Upper lobe of left lung (tissue), 4 donors: Measurements from ENCODE around the gene CHRDL1.

ENCODE experiments used
- POLR2A ChIP-seq, 4 donors: fragments of 450-650 bp; IDR thresholded peaks; one replicate each; pipeline ENCODE4 v1.5.1; 2016 to 2017; ENCODE audit warnings: antibody characterized with exemption in 4 of 4, mild to moderate bottlenecking in 2 of 4
- POLR2AphosphoS5 ChIP-seq, 2 donors: sonication (generic); formaldehyde crosslinking; IDR thresholded peaks; one replicate each; pipeline ENCODE4 v1.5.1; 2017; ENCODE audit warnings: antibody characterized with exemption in 2 of 2
- TF ChIP-seq, protein P1 (sequence below), 6 experiments: fragments of 450-650 bp in 4 of 6; fragments of 200-600 bp in 2 of 6; sonication (generic) in 2 of 6; IDR thresholded peaks; one replicate each; pipeline ENCODE4 v1.5.1; 2016 to 2019; ENCODE audit warnings: antibody characterized with exemption in 6 of 6

DNA sequence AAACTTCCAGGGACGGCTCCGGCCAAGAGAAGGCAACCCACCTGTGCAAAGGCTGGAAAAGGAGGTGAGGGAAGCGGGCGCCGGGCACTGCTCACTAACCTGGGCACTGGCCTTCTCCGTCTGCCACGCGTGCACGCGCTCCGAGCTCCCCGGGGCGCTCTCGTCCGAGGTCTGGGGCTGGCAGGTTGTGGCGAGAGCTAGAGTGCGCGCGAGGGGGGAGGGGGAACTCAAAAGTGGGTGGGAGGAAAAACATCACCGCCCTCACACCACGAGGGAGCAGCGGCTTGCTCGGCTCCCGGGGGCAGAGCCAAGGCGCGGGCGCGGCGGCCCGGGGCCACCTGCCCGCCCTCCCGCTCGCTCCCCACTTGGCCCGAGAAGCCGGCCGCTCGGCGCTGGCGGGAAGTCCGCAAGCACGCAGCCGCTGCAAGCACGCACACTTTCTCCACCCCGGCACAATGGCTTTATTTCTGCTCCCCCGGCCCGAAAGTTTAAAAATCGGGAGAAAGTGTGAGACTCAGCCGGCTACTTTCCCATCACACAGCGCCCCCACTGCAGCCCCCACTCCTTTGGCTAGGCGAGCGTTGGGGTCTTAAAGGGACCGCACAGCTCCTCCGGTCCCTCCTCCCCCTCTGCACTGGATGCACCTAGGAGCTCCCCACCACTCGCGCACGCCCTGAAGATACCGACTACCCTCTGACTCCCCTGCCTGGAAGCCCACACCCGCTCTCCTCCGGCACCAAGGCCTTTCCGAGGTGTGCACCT is at the start of gene CHRDL1:
- TF ChIP-seq, protein P1, sequence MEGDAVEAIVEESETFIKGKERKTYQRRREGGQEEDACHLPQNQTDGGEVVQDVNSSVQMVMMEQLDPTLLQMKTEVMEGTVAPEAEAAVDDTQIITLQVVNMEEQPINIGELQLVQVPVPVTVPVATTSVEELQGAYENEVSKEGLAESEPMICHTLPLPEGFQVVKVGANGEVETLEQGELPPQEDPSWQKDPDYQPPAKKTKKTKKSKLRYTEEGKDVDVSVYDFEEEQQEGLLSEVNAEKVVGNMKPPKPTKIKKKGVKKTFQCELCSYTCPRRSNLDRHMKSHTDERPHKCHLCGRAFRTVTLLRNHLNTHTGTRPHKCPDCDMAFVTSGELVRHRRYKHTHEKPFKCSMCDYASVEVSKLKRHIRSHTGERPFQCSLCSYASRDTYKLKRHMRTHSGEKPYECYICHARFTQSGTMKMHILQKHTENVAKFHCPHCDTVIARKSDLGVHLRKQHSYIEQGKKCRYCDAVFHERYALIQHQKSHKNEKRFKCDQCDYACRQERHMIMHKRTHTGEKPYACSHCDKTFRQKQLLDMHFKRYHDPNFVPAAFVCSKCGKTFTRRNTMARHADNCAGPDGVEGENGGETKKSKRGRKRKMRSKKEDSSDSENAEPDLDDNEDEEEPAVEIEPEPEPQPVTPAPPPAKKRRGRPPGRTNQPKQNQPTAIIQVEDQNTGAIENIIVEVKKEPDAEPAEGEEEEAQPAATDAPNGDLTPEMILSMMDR (IDR thresholded peaks at IDR 0.05) = no peak
- TF ChIP-seq POLR2AphosphoS5 (IDR thresholded peaks at IDR 0.05) (no peak), POLR2A (IDR thresholded peaks at IDR 0.05) (no peak)
